ENCODE data around the gene UFD1. TPM values are rescaled to one million over a fixed set of nuclear protein-coding genes. Genes with fewer than 3 reads are reported as not detected.

The UFD1 gene
- total and polyA plus RNA-seq, 2 of the 13 experiments (the other 11 are each of a cell fraction or from before 2014, with no cell fraction given), result 47.9 to 51.1 TPM

DNA sequence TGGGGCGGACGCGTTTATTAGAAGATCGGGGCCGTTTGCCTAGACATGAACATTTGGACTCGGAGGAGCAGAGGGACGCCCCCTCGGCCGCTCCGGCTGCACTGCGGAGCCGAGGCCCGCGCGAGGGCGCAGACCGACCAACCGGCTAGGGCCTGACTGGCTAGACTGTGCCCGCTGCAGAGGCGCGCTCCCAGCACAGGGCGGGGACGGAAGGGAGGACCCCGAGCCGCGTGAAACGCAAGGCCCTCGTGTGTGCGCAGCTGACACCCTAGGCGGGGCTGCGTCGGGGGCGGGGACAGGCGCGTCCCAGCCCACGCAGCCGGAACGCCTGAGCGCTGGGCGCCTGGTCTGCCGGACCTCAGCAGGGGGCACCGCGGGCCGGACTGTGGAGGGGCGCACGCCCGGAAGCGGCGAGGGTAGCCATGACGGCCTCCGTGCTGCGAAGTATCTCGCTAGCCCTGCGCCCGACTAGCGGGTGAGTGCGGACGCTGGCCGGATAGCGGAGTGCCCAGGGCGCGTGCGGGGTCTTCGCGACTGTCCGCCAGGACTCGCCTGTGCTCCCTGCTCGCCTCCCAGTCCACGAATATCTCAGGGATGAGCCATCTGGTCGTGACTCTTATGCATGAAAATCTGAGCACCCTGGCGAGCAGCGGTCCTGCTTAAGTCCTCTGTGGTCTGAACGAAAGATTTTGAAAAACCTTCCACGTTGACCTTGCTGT is 46.7 kb downstream of the UFD1 start, which contains the start of gene MRPL40 (continued):
- TF ChIP-seq, protein P1, sequence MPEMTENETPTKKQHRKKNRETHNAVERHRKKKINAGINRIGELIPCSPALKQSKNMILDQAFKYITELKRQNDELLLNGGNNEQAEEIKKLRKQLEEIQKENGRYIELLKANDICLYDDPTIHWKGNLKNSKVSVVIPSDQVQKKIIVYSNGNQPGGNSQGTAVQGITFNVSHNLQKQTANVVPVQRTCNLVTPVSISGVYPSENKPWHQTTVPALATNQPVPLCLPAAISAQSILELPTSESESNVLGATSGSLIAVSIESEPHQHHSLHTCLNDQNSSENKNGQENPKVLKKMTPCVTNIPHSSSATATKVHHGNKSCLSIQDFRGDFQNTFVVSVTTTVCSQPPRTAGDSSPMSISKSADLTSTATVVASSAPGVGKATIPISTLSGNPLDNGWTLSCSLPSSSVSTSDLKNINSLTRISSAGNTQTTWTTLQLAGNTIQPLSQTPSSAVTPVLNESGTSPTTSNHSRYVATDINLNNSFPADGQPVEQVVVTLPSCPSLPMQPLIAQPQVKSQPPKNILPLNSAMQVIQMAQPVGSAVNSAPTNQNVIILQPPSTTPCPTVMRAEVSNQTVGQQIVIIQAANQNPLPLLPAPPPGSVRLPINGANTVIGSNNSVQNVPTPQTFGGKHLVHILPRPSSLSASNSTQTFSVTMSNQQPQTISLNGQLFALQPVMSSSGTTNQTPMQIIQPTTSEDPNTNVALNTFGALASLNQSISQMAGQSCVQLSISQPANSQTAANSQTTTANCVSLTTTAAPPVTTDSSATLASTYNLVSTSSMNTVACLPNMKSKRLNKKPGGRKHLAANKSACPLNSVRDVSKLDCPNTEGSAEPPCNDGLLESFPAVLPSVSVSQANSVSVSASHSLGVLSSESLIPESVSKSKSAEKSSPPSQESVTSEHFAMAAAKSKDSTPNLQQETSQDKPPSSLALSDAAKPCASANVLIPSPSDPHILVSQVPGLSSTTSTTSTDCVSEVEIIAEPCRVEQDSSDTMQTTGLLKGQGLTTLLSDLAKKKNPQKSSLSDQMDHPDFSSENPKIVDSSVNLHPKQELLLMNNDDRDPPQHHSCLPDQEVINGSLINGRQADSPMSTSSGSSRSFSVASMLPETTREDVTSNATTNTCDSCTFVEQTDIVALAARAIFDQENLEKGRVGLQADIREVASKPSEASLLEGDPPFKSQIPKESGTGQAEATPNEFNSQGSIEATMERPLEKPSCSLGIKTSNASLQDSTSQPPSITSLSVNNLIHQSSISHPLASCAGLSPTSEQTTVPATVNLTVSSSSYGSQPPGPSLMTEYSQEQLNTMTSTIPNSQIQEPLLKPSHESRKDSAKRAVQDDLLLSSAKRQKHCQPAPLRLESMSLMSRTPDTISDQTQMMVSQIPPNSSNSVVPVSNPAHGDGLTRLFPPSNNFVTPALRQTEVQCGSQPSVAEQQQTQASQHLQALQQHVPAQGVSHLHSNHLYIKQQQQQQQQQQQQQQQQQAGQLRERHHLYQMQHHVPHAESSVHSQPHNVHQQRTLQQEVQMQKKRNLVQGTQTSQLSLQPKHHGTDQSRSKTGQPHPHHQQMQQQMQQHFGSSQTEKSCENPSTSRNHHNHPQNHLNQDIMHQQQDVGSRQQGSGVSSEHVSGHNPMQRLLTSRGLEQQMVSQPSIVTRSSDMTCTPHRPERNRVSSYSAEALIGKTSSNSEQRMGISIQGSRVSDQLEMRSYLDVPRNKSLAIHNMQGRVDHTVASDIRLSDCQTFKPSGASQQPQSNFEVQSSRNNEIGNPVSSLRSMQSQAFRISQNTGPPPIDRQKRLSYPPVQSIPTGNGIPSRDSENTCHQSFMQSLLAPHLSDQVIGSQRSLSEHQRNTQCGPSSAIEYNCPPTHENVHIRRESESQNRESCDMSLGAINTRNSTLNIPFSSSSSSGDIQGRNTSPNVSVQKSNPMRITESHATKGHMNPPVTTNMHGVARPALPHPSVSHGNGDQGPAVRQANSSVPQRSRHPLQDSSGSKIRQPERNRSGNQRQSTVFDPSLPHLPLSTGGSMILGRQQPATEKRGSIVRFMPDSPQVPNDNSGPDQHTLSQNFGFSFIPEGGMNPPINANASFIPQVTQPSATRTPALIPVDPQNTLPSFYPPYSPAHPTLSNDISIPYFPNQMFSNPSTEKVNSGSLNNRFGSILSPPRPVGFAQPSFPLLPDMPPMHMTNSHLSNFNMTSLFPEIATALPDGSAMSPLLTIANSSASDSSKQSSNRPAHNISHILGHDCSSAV (CRISPR knock-in tag; IDR thresholded peaks at IDR 0.05; ENCODE audit: borderline replicate concordance), result 0 out of 2 replicates have a peak, but pooled peaks have one; percentile 39
- TF ChIP-seq CENPT (CRISPR knock-in tag; IDR thresholded peaks at IDR 0.05; ENCODE audit: low read depth), result peak; percentile 93
- no peak for TF ChIP-seq KDM1A (CRISPR knock-in tag; IDR thresholded peaks at IDR 0.05)
- peak; percentile 89; the same call in 1 of the 2 replicates for TF ChIP-seq ZNF615 (CRISPR knock-in tag; IDR thresholded peaks at IDR 0.05; ENCODE audit: borderline replicate concordance)
- no peak for TF ChIP-seq PRPF4 (IDR thresholded peaks at IDR 0.05; ENCODE audit: low read depth, low read length, poor library complexity, severe bottlenecking)
- TF ChIP-seq TEAD3 (CRISPR knock-in tag; optimal IDR thresholded peaks at IDR 0.05; ENCODE audit: borderline replicate concordance), result peak; percentile 69
- TF ChIP-seq ZNF761 (CRISPR knock-in tag; conservative IDR thresholded peaks at IDR 0.05), result peak; percentile 81; the same call in 1 of the 2 replicates
- no peak for TF ChIP-seq ZNF180 (CRISPR knock-in tag; IDR thresholded peaks at IDR 0.05; ENCODE audit: borderline replicate concordance, low read depth)
- 0 out of 2 replicates have a peak, but pooled peaks have one; percentile 78 for TF ChIP-seq SIX4 (CRISPR knock-in tag; IDR thresholded peaks at IDR 0.05)
- TF ChIP-seq ZNF432 (CRISPR knock-in tag; IDR thresholded peaks at IDR 0.05; ENCODE audit: borderline replicate concordance), result no peak
- peak; percentile 91; the same call in 1 of the 2 replicates for TF ChIP-seq REL (CRISPR knock-in tag; conservative IDR thresholded peaks at IDR 0.05)
- TF ChIP-seq ZBTB3 (CRISPR knock-in tag; IDR thresholded peaks at IDR 0.05; ENCODE audit: borderline replicate concordance, low read depth), result peak; percentile 78; the same call in 1 of the 2 replicates
- peak; percentile 98 for TF ChIP-seq CBFB (CRISPR knock-in tag; IDR thresholded peaks at IDR 0.05)
- TF ChIP-seq ZNF569 (CRISPR knock-in tag; IDR thresholded peaks at IDR 0.05; ENCODE audit: borderline replicate concordance), result peak; percentile 74; the same call in 1 of the 2 replicates
- TF ChIP-seq TOPORS (CRISPR knock-in tag; IDR thresholded peaks at IDR 0.05), result peak; percentile 94
- no peak for TF ChIP-seq IKZF1 (IDR thresholded peaks at IDR 0.05)
- TF ChIP-seq ASH2L (IDR thresholded peaks at IDR 0.05; ENCODE audit: insufficient read length, low read depth, low read length), result peak; percentile 96
- TF ChIP-seq ZNF746 (CRISPR knock-in tag; IDR thresholded peaks at IDR 0.05), result peak; percentile 52; the same call in 1 of the 2 replicates
- no peak for TF ChIP-seq BRCA1 (CRISPR knock-in tag; IDR thresholded peaks at IDR 0.05)
- no peak; the same call in 1 of the 2 replicates for TF ChIP-seq ZNF44 (CRISPR knock-in tag; IDR thresholded peaks at IDR 0.05)
- TF ChIP-seq PTBP1 (IDR thresholded peaks at IDR 0.05; ENCODE audit: low read depth, low read length, poor library complexity, severe bottlenecking), result no peak
- peak; percentile 98 for TF ChIP-seq ZFX (CRISPR knock-in tag; IDR thresholded peaks at IDR 0.05; ENCODE audit: low read depth)
- TF ChIP-seq MATR3 (CRISPR knock-in tag; IDR thresholded peaks at IDR 0.05), result no peak

Measured in HepG2 (cell line).